Parietal lobe (tissue), 1 donor: ENCODE measurements around the gene GPR150. TPM values are rescaled to one million over a fixed set of nuclear protein-coding genes. Genes with fewer than 3 reads are reported as not detected.

Experiments
- total RNA-seq: library from RNA; depleted of rRNA; stranded (reverse); fragments of >200 nt; gene quantifications from one replicate; pipeline ENCODE4 v1.2.3, GENCODE V29; 2014

GPR150 gene
- total RNA-seq: not detected

DNA sequence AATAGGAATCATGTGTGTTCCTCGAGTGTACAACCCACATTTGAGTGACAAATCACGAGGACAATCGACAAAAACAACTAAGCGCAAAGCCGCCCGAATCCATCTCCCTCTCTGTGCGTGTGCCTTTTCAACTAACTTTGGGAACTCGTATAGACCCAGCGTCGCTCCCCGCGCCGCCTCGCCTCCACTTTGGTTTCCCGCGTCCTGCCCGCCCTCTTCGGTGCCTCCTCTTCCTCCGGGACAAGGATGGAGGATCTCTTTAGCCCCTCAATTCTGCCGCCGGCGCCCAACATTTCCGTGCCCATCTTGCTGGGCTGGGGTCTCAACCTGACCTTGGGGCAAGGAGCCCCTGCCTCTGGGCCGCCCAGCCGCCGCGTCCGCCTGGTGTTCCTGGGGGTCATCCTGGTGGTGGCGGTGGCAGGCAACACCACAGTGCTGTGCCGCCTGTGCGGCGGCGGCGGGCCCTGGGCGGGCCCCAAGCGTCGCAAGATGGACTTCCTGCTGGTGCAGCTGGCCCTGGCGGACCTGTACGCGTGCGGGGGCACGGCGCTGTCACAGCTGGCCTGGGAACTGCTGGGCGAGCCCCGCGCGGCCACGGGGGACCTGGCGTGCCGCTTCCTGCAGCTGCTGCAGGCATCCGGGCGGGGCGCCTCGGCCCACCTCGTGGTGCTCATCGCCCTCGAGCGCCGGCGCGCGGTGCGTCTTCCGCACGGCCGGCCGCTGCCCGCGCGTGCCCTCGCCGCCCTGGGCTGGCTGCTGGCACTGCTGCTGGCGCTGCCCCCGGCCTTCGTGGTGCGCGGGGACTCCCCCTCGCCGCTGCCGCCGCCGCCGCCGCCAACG is at the start of gene GPR150:
Gene GPR150 (plus strand): TSS at position 58 of the 840 bp plus-strand sequence. CDS start 189 bp downstream, at position 247.

DNA sequence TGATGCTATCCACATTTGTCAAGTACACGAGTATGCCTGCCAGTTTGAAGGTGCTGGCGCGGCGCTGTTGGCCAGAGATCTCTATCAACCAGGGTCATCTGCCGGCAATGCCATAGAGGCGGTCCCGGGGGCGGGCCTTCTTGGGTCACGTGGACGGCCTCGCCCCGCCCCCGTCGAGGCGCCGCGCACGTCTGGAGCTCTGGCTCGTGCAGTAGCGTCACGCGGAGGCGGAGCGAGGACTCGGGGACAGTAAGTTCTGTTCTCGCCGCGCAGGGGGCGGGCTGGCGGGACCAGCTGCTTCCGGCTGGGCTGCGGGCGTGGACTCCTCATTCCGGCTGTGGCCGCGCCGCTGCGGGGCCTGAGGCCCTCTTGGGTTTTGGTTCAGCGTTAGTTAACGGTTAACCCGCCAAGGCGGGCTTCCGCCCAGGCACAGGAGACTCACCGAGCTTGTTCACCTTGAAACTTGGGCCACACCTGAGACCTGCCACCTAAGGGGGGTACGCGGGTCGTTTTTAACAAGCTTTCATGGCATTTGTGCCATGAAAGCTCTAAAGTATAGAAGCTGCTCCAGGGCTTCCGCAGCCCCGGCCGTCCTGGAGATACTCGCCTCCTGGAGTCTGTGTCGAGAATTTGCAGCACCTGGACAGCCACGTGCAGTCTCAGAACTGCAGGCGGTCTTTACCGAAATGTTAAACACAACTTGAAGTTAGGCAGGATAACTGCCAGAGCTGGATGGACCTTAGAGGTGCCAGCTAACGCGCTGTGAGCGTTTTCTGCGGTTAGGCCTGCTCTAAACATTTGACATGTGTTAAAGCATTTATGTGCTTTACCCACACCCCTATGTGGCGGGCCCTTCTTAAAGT is 26.9 kb downstream of the GPR150 start, which contains the start of gene RFESD:
Gene RFESD (plus strand): TSS at position 209 of the 863 bp plus-strand sequence. CDS start 5,495 bp downstream, outside the sequence.

Other genes with a start within 250 kb of the GPR150 start
- not detected for gene FAM81B, start 228.7 kb upstream of the GPR150 start, total RNA-seq
- 277 TPM for gene SKIC3, start 65.1 kb upstream of the GPR150 start, total RNA-seq
- gene ARSK, start 65.0 kb upstream of the GPR150 start, total RNA-seq: 8.1 TPM
- gene RFESD, start 26.7 kb downstream of the GPR150 start, total RNA-seq: 2.5 TPM
- gene SPATA9, start 62.9 kb downstream of the GPR150 start, total RNA-seq: 1.9 TPM
- gene RHOBTB3, start 111.2 kb downstream of the GPR150 start, total RNA-seq: 198 TPM
- 18.8 TPM for gene GLRX, start 202.6 kb downstream of the GPR150 start, total RNA-seq